ENCODE measurements around the gene HIRA. TPM values are rescaled to one million over a fixed set of nuclear protein-coding genes. Genes with fewer than 3 reads are reported as not detected.

The HIRA gene
- total and polyA plus RNA-seq, 2 of the 8 experiments (the other 6 are each of a cell fraction or from before 2014, with no cell fraction given) = 34.9 to 67.2 TPM

DNA sequence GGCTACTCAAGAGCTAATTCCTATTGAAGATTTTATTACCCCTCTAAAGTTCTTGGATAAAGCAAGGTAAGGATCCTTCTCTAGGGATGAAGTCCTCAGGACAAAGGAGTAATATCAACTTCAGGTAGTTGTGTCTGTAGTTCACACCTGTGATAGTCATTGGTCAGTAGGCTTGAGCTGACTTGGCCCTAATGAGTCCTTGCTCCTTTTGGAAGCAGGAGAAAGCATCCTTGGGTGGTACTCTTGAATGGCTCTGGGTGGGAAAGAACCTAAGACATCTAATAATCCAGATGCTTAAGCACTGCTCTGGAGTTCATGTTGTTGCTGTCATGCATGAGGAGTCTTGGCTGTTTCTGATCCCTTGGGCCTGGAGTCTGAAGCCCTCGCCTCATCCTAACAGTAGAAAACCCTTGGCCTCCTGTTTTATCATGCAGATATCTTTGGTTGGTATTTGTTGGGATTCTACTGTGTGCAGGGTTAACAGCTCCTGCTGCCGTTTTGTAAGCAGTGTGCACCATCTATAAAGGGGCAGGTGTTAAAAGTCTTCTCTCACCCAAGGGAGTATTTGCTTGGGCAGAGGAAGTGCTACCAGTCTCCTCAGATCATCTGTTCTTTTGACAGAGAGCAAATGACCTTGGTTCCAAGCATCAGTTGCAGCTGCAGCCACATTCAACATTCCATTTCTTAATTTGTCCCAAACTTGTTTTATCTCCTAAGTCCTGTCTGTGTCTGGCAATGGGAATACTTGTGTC, 3.5 kb upstream of the HIRA start:
- Histone ChIP-seq H3K4me1 (replicated peaks in 1 of 4; ENCODE audit: control insufficient read depth in 3 of 4, insufficient read depth in 4 of 4, low read length in 3 of 4) (peaks cover 0 to 6% (median 4%) of the 10 kb centered on the region in 4 experiments; a peak in 5 of 7 replicates), H3K79me1 (ENCODE audit: low read depth, low read length) (no peaks in the 10 kb centered on the region; the same call in 1 of the 2 replicates), H3K9me3 (ENCODE audit: insufficient read depth in 2 of 2, low read depth in 1 of 2, low read length in 1 of 2) (no peaks in the 10 kb centered on the region), H3K23me2 (ENCODE audit: low read depth, low read length) (peaks cover 11% of the 10 kb centered on the region), H3K56ac (replicated peaks; ENCODE audit: insufficient read length, low read depth, low read length) (no peak overlapping the region), H2AK5ac (ENCODE audit: low read depth, low read length) (no peak overlapping the region), H2BK20ac (ENCODE audit: low read length) (no peak overlapping the region), H3K14ac (ENCODE audit: insufficient read length) (no peak overlapping the region), H2BK12ac (ENCODE audit: low read depth, low read length) (no peak overlapping the region), H3K27me3 (replicated peaks in 1 of 4; ENCODE audit: control insufficient read depth in 3 of 4, extremely low read depth in 1 of 4, insufficient read depth in 3 of 4, low read length in 3 of 4) (no peaks in the 10 kb centered on the region), H2BK120ac (replicated peaks; ENCODE audit: low read depth, low read length) (no peak overlapping the region), H3K18ac (ENCODE audit: extremely low read depth, low read length) (no peak overlapping the region), H3K9ac (replicated peaks in 1 of 4; ENCODE audit: extremely low read depth in 1 of 4, low read depth in 3 of 4, low read length in 3 of 4) (no peak overlapping the region), H3K4ac (replicated peaks; ENCODE audit: insufficient read length, low read depth, low read length) (no peak overlapping the region), H4K20me1 (replicated peaks in 1 of 2; ENCODE audit: control insufficient read depth in 1 of 2, insufficient read depth in 2 of 2, low read length in 2 of 2) (peaks cover 3 to 8% of the 10 kb centered on the region in 2 experiments), H3K4me2 (ENCODE audit: insufficient read depth in 1 of 2, low read depth in 2 of 2, low read length in 2 of 2) (no peak overlapping the region), H3K79me2 (ENCODE audit: control insufficient read depth in 1 of 2, insufficient read depth in 2 of 2, low read length in 2 of 2) (peaks cover 7 to 12% of the 10 kb centered on the region in 2 experiments), H2BK5ac (ENCODE audit: low read depth, low read length) (no peak overlapping the region), H2AFZ (ENCODE audit: low read length) (no peak overlapping the region), H4K5ac (ENCODE audit: insufficient read length, low read depth, low read length) (no peak overlapping the region), H3K23ac (ENCODE audit: insufficient read length) (no peak overlapping the region), H3K27ac (ENCODE audit: low read depth, low read length) (no peak overlapping the region), H4K8ac (ENCODE audit: extremely low read depth, insufficient read depth, low read length) (no peak overlapping the region), H4K91ac (replicated peaks; ENCODE audit: insufficient read length, low read length) (no peak overlapping the region), H2BK15ac (ENCODE audit: low read length) (no peak overlapping the region), H3K4me3 (ENCODE audit: extremely low read depth in 1 of 4, insufficient read depth in 2 of 4, low read depth in 3 of 4, low read length in 4 of 4) (no peak overlapping the region), H3K36me3 (ENCODE audit: control insufficient read depth in 2 of 4, insufficient read depth in 4 of 4, low read length in 3 of 4) (peaks cover 3 to 11% (median 9%) of the 10 kb centered on the region in 4 experiments; a peak in 5 of 8 replicates)
- no peak for DNase-seq (ENCODE audit: low read depth in 1 of 2, low spot score in 2 of 2)
- no peak for TF ChIP-seq CBX5 (IDR thresholded peaks at IDR 0.05; ENCODE audit: low read depth, low read length)
- no peak for TF ChIP-seq RXRA (IDR thresholded peaks at IDR 0.05; ENCODE audit: insufficient read depth, low read depth, low read length)
- TF ChIP-seq SRF (IDR thresholded peaks at IDR 0.05; ENCODE audit: low read depth, low read length) = no peak
- no peak for TF ChIP-seq CHD1 (IDR thresholded peaks at IDR 0.05; ENCODE audit: low read depth, low read length)
- no peak for TF ChIP-seq HDAC6 (IDR thresholded peaks at IDR 0.05; ENCODE audit: low read depth, low read length)
- no peak for TF ChIP-seq ZNF274 (IDR thresholded peaks at IDR 0.05; ENCODE audit: borderline replicate concordance, extremely low read depth, low read length)
- TF ChIP-seq YY1 (IDR thresholded peaks at IDR 0.05; ENCODE audit: low read depth, low read length) = no peak
- TF ChIP-seq PHF8 (conservative IDR thresholded peaks at IDR 0.05; ENCODE audit: low read depth, low read length) = no peak
- ChIA-PET CTCF (ENCODE audit: partially characterized antibody) (no interaction called here), POLR2A (ENCODE audit: partially characterized antibody) (interaction anchor here (0.6 to 7.9 kb wide), 5 partner anchors 11 to 50 kb away, joined by 3 to 127 read pairs (median 33); partner anchors contain the start of genes C22orf39, CDC45 and UFD1)
- 88% methylated on average over 2 of the region's 2 CpGs; no CpG with 5 or more reads in 1 of the 2 experiments for WGBS, 2 experiments (ENCODE audit: extremely low coverage in 1 of 2, insufficient coverage in 1 of 2, insufficient read length in 1 of 2, insufficient replicate concordance in 2 of 2, low coverage in 1 of 2, low lambda C conversion rate in 2 of 2, missing lambda C conversion rate in 1 of 2)
- FAIRE-seq = no peak
